ENCODE data around the gene ALPK1. TPM values are rescaled to one million over a fixed set of nuclear protein-coding genes. Genes with fewer than 3 reads are reported as not detected.

Gene ALPK1
- total RNA-seq, 2 experiments from 2014 or later = 33.7 to 51.1 TPM

DNA sequence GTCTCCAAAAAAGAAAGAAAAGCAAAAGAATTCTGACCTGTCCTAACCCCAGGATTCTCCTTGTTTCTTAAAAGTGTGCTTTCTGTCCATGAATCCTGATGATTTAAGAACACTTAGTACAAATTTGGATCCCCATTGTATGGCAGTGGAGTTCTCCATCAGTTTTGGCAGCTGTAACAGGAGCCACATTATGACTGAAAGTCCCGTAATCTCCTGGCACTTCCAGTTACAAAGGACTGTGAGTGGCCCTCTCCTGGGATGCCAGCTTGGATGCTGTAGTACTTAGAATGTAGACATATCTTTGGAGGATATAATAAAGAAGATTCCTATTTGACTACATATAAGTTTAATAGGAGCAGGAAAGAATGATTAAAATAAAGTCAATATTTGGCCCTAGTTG, 44.9 kb upstream of the ALPK1 start:
- no peak overlapping the region for H3K27ac ChIP-seq (ENCODE audit: low read depth, low read length, poor library complexity, severe bottlenecking)
- no peaks in the 10 kb centered on the region for H3K9me2 ChIP-seq (ENCODE audit: insufficient read depth, low read length)
- H3K4me2 ChIP-seq (ENCODE audit: low read length) = no peak overlapping the region
- no TSS peak for BruUV-seq (replicated peaks)
- peaks cover 4% of the 10 kb centered on the region for H3K4me1 ChIP-seq (ENCODE audit: insufficient read depth, low read length, poor library complexity, severe bottlenecking)
- ChIA-PET POLR2A (no interaction called here), CTCF (ENCODE audit: unreplicated experiment) (no interaction called here)
- H3K9me3 ChIP-seq (ENCODE audit: low read length) = no peaks in the 10 kb centered on the region
- intact Hi-C loops (cut with micrococcal nuclease; ENCODE audit: unreplicated experiment) = no loop called here
- H3K79me2 ChIP-seq (ENCODE audit: insufficient read depth, low read depth, low read length) = no peaks in the 10 kb centered on the region
- TF ChIP-seq, protein P1, sequence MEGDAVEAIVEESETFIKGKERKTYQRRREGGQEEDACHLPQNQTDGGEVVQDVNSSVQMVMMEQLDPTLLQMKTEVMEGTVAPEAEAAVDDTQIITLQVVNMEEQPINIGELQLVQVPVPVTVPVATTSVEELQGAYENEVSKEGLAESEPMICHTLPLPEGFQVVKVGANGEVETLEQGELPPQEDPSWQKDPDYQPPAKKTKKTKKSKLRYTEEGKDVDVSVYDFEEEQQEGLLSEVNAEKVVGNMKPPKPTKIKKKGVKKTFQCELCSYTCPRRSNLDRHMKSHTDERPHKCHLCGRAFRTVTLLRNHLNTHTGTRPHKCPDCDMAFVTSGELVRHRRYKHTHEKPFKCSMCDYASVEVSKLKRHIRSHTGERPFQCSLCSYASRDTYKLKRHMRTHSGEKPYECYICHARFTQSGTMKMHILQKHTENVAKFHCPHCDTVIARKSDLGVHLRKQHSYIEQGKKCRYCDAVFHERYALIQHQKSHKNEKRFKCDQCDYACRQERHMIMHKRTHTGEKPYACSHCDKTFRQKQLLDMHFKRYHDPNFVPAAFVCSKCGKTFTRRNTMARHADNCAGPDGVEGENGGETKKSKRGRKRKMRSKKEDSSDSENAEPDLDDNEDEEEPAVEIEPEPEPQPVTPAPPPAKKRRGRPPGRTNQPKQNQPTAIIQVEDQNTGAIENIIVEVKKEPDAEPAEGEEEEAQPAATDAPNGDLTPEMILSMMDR (conservative IDR thresholded peaks at IDR 0.05; ENCODE audit: low read length) = no peak
- TF ChIP-seq EZH2phosphoT487 (IDR thresholded peaks at IDR 0.05; ENCODE audit: borderline replicate concordance, low read depth, low read length) = no peak
- DNase-seq (ENCODE audit: low spot score) = no peak
- no peak overlapping the region for H2AFZ ChIP-seq (ENCODE audit: low read length)
- H3K36me3 ChIP-seq (ENCODE audit: insufficient read depth, low read length) = peaks cover 14% of the 10 kb centered on the region
- no peak overlapping the region for H3K4me3 ChIP-seq (ENCODE audit: low read depth, low read length, poor library complexity, severe bottlenecking)
- H4K20me1 ChIP-seq (ENCODE audit: insufficient read depth, low read length) = no peaks in the 10 kb centered on the region

DNA sequence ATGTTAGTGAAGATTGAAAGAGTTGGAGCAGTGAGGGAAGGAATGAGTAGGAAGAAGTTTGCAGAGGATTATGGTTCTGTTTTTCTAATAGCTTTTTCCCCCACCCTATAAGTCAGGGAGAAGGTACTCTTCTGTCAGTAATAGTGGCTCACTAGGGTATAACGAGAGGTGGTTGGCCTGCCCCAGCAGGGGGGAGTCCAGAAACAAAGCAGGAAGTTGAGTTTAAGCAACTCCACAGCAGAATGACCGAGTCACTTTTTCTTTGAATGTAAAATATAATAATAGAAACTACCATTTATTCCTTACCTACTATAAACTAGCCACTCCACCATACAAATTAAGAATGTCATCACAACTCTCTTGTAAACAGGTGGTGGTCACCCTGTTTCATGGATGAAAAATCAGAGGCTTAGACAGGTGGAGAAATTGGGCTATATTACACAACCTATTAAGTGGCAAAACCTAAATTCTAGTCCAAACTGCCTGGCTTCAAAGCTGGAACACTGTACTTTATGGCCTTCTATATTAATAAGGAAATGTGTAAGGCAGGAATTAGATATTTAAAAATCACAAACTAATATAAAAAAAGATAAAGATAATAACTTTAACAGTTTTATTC, 43.7 kb upstream of the ALPK1 start:
- Histone ChIP-seq H3K9me2 (ENCODE audit: insufficient read depth, low read length) (no peaks in the 10 kb centered on the region), H3K4me2 (ENCODE audit: low read length) (no peak overlapping the region), H3K79me2 (ENCODE audit: insufficient read depth, low read depth, low read length) (no peaks in the 10 kb centered on the region), H2AFZ (ENCODE audit: low read length) (no peak overlapping the region), H3K36me3 (ENCODE audit: insufficient read depth, low read length) (peaks cover 14% of the 10 kb centered on the region), H3K9me3 (ENCODE audit: low read length) (no peaks in the 10 kb centered on the region), H4K20me1 (ENCODE audit: insufficient read depth, low read length) (no peaks in the 10 kb centered on the region), H3K4me1 (ENCODE audit: insufficient read depth, low read length, poor library complexity, severe bottlenecking) (peaks cover 4% of the 10 kb centered on the region), H3K27ac (ENCODE audit: low read depth, low read length, poor library complexity, severe bottlenecking) (no peak overlapping the region), H3K4me3 (ENCODE audit: low read depth, low read length, poor library complexity, severe bottlenecking) (no peak overlapping the region)
- no peak for TF ChIP-seq EZH2phosphoT487 (IDR thresholded peaks at IDR 0.05; ENCODE audit: borderline replicate concordance, low read depth, low read length)
- TF ChIP-seq, protein P1 (conservative IDR thresholded peaks at IDR 0.05; ENCODE audit: low read length) = no peak
- POLR2A ChIA-PET = interaction anchor here (0.5 to 1.1 kb wide), 2 partner anchors 9 to 43 kb away, joined by 3 to 4 read pairs; partner anchors contain the start of gene ALPK1
- intact Hi-C loops (cut with micrococcal nuclease; ENCODE audit: unreplicated experiment) = no loop called here
- no TSS peak for BruUV-seq (replicated peaks)
- DNase-seq (ENCODE audit: low spot score) = no peak
- CTCF ChIA-PET (ENCODE audit: unreplicated experiment) = no interaction called here

DNA sequence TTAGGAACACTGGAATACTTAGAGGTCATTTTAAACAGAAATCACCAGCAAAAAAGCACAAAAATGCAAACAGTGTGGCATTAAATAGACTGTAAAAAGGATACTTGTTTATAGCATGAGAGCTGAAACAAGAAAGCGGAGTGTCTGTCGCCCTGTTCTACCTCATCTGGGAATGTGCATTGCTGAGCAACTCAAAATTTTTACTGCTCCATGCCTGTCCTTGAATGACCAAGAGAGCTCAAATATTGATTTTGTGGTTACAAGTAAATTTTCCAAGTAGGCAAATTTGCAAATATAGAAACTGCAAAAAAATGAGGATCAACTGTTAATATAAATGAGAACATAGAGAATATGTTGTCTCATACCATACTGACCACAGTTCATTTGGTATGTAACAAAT, 40.1 kb upstream of the ALPK1 start:
- Histone ChIP-seq H3K9me3 (ENCODE audit: low read length) (no peaks in the 10 kb centered on the region), H3K4me1 (ENCODE audit: insufficient read depth, low read length, poor library complexity, severe bottlenecking) (peaks cover 4% of the 10 kb centered on the region), H3K79me2 (ENCODE audit: insufficient read depth, low read depth, low read length) (no peaks in the 10 kb centered on the region), H4K20me1 (ENCODE audit: insufficient read depth, low read length) (no peaks in the 10 kb centered on the region), H3K4me2 (ENCODE audit: low read length) (no peak overlapping the region), H3K27ac (ENCODE audit: low read depth, low read length, poor library complexity, severe bottlenecking) (no peak overlapping the region), H3K4me3 (ENCODE audit: low read depth, low read length, poor library complexity, severe bottlenecking) (no peak overlapping the region), H2AFZ (ENCODE audit: low read length) (no peak overlapping the region), H3K9me2 (ENCODE audit: insufficient read depth, low read length) (no peaks in the 10 kb centered on the region), H3K36me3 (ENCODE audit: insufficient read depth, low read length) (peaks cover 31% of the 10 kb centered on the region)
- intact Hi-C loops (cut with micrococcal nuclease; ENCODE audit: unreplicated experiment) = loop anchor here (5.0 kb wide), 1 partner anchor 510 kb away; no protein-coding TSS in a partner anchor
- TF ChIP-seq EZH2phosphoT487 (IDR thresholded peaks at IDR 0.05; ENCODE audit: borderline replicate concordance, low read depth, low read length) = no peak
- TF ChIP-seq, protein P1 (conservative IDR thresholded peaks at IDR 0.05; ENCODE audit: low read length) = no peak
- ChIA-PET POLR2A (interaction anchor here (0.6 to 1.3 kb wide), 8 partner anchors 9 to 285 kb away, joined by 3 to 7 read pairs (median 4); no protein-coding TSS in a partner anchor), CTCF (ENCODE audit: unreplicated experiment) (no interaction called here)
- no peak for DNase-seq (ENCODE audit: low spot score)
- no TSS peak for BruUV-seq (replicated peaks)
